GM13976 (cell line): ENCODE results near the gene CMKLR1.

Source experiments
- DNase-seq: peaks from one replicate; pipeline ENCODE4 v3.0.0; 2012; ENCODE audit warnings: low spot score
- CTCF ChIP-seq: IDR thresholded peaks from 2 replicates; pipeline ENCODE4 v1.5.1; 2012; ENCODE audit warnings: borderline replicate concordance, mild to moderate bottlenecking; ENCODE audit not compliant: insufficient read depth; ENCODE audit errors: extremely low read depth, missing control alignments, control extremely low read depth
- in situ Hi-C: fragments of 300-500 bp; cut with MboI; formaldehyde crosslinking; loops from one replicate; pipeline ENCODE4 v1.12.0; 2022; ENCODE audit warnings: low sequenced_read_pairs, mixed read lengths, inconsistent platforms; ENCODE audit not compliant: unreplicated experiment

CMKLR1 gene

GRCh38 chr12:108240027-108240785 is 98.9 kb downstream of the CMKLR1 start:
- no peak for DNase-seq
- in situ Hi-C loops, result no loop called here
- no peak for TF ChIP-seq CTCF

GRCh38 chr12:108239378-108239777 is 99.7 kb downstream of the CMKLR1 start:
- no peak for TF ChIP-seq CTCF
- in situ Hi-C loops, result no loop called here
- no peak for DNase-seq

GRCh38 chr12:108238474-108238873 is 100.6 kb downstream of the CMKLR1 start:
- TF ChIP-seq CTCF, result no peak
- DNase-seq, result no peak
- in situ Hi-C loops, result no loop called here
